Hippocampal formation (tissue), 2 donors: Measurements from ENCODE around the gene PFDN6.
A peak's percentile ranks its signal among the peaks of the same experiment; 100 is the strongest.

Experiments
- DNase-seq, 2 donors: peaks; one replicate each; lab custom pipeline; 2025; lab: John Stamatoyannopoulos, UW

The PFDN6 gene

DNA sequence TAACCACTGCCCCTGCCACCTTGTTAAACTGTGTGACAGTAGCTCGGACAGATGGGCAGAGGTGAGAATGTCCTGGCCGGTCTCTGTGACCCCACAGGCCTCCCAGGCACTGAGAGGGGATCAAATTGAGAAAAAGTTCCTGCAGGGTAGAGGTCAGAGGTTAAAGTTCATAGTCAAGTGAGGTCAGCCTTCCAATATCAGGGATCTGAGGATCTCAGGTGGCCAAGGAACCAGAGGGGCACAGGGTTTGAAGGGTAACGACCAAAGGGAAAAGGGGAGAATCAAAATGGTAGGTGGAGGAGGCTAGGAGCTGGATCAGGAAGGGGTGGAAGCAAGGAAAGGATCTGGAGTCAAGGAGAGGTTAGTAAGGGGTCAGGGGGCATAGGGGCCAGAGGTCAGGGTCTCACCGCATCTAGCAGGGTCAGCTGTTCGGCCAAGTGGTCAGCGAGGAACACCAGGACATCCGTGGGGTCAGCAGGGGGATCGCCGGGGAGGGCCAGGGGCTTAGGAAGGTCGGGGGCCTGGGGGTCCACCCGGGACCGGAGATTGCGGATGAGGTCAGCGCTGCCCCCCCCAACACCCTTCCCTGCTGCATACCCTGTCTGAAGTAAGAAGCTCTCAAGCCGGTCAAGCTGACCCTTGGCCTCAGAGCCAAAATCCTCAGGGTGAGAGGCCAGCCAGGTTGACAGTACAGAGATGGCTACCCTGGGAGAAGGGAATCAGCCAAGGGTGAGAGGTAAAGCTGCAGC is 6.4 kb downstream of the PFDN6 start:
- DNase-seq: no peak

DNA sequence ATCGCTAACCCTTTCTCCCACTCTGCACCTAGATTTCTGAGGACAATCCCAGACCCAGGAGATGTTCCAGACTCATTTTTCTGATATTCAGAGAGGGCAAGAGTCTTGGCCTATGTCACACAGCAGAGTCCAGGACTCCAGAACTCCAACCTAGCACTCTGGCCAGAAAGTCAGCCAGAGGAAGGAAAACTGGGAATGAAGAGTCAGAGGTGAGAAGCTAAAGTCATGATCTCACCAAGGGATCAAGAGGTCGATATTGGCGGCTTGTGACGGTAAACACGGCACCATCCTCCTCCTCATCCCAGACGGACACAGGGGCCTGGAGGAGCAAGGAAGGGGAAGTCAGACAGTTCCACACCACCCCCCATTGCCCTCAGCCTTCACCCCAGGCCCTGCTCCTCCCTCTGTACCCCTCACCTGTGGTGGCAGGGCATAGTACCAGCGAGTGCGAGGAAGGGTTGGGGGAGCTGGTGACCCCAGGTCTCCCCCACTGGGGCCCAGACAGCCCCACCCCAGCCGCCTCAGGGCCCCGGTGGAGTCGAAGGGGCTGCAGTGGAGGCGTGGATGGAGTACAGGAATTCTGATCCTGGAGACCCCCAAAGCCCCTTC is 7.5 kb downstream of the PFDN6 start:
- no peak for DNase-seq

DNA sequence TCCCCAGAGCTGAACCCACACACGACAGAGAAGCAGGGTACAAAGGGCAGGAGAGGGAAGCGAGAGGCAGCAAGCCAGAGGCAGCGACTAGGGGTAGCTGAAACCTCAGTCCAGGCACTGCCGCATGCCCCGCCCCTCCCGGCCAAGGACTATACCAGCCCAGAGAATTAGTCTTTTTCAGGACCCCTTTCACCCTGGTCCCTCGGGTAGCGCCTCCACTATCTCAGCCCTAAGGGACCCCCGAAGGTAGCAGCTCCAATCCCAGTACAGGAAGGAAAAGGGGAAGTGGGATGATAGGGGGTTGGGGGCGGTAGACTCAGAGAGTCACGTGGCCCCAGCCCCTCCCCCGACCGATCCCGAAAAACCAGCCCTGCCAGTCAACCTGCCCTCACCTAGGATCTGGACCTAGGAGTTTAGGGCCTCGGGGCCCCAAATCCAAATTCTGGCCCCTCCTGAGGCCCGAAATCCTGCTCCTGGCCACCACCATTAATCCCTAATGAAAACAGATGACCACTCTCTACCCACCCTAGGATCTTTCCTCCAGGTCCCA is 8.1 kb downstream of the PFDN6 start:
- DNase-seq: no peak

DNA sequence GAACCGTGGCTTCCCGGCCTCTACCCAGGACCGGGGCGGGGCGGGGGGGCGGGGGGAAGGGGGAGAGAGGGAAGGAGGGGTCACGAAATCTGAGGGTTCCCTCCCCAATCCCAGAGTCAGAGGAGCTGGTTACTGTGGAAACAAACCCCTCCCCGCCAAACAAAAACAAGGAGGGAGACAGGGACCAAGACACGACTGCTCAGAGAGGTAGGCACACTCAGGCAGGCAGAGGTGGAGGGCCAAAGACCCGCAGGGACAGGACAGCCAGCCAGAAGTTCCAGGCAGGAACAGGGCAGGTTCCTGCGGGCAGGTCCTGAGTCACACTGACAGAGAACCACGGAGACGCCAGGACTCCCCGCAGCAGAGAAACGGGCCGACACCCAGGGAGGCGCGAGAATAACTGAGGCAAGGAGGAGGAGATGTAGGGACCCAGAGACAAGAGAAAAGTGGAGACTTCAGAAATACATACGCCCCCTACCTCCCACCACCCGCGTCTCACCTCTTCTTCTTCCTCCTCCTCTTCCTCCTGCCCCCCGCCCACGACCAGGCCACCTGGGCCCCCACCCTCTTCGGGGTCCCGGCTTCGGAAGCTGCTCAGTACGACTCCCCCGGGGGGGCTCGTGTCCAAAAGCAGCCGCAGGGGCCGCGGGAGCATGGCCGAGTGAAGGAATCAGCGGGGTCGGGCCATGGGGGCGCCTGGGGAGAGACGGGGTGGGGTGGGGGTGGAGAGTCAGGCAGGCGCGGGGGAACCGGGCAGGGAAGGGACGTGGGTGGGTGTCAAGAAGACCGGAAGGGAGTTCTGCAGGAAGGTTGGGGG is 8.8 kb downstream of the PFDN6 start:
- DNase-seq: peak in 1 of 2 donors; percentile 6

DNA sequence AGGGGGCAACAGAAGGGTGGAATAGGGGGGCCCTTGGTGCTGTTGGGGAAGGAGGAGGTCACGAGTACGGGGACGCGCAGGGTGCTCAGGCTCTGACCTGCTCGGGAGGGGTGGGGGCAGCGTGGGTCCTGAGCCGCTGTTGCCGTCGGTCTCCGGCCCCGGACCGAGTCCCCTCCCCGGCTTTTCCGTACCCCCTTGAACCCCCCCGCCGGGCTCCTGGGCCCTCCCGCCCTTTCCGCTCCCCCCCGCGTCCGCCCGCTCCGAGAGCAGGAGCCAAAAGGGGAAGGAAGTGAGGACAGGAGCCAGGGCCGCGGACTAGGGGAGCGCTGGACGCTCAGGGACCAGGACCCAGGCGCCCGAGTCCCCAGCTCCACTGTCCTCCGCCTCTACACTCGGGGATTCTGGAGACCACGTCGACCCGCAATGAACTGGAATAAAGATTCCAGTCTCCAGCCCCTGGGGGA is 9.4 kb downstream of the PFDN6 start, which contains the start of gene RGL2:
Gene RGL2, minus strand, starts transcription at position 170 of the 464 bp plus-strand sequence. CDS start 332 bp downstream, outside the sequence.
- peak; percentile 73 to 79 for DNase-seq

DNA sequence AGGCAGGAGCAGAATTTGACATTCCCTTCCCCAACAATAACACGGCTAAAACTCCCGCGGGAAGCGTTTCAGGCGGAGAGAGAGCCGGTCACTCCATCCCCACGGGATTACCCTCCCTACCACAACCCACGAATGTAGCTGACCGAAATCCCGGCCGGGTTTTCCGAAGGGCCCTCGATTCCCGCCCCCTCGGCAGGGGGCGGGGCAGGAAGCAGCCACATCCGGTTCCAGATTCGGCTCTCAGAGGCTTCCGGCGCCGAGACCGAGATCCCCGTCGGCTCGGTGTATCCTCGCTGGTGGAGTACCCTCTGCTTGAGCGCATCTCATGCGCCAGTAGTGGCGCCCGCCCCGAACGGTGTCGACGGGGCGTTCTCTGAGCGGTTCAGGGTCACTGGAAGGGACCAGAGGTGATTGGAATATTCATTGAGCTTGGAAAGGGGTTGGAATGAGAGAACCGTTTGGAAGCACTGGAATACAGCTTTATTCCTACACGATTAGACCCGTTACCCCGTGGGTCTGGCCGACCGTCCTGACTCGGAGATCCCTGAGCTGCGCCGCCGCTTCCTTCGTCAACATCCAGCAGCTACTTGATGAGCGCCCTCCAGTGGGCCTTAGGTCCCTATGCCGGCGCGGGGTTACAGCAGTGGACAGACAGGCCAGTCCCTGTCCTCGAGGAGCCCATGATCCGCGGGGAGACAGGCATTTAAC is 10.0 kb downstream of the PFDN6 start:
- DNase-seq: peak; percentile 83

DNA sequence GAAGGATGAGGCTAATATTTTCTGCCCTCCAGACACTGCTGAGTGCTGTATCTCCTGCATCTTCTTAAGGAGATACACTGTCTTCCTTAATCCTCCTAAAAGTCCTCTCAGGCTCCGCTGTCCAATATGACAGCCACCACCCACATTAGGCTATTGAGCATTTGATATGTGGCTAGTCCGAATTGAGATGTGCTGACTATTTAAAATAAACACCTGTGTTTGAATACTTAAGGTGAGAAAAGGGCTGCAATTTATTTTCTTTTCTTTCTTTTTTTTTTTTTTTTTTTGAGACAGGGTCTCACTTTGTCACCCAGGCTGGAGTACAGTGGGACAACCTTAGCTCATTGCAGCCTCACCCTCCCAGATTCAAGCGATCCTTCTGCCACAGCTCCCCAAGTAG is 12.5 kb downstream of the PFDN6 start:
- DNase-seq: no peak

DNA sequence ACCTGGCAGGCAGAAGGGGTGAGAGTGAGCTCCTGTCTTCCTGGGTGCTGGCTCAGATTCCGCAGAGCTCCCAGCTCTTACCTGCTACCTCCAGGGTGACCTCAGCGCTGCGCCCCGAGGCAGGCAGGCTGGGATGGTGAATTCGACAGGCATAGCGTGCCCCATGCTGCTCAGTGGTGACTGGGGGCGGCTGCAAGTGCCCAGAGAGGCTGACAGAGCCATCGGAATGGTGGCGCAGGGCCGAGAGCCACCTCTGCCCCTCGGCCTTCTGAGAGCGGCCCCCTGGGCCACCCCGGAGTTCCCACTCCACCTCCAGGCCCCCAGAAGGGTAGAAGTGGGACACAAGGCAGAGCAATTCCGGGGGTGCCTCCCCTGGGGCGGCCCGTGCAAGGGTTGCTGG is 14.8 kb downstream of the PFDN6 start:
- no peak for DNase-seq

DNA sequence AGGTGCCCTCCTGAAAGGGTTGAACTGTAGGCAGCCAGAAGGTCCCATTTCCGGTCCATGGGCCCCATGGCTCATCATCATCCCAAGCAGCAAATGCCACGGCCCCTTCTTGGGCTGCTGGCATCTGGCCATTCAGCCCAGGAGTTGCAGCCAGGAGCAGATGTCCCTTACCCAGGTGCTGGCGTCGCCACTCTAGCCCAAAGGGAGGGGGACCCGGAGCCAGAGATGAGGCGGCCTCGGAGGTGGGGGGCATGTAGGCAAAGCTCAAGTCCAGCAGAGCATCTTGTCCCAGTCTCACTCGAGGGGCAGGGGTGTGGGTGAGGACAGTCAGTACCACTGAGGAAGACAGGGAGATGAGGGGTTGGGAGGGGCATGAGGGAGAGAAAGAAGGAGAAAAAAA is 15.7 kb downstream of the PFDN6 start:
- no peak for DNase-seq

DNA sequence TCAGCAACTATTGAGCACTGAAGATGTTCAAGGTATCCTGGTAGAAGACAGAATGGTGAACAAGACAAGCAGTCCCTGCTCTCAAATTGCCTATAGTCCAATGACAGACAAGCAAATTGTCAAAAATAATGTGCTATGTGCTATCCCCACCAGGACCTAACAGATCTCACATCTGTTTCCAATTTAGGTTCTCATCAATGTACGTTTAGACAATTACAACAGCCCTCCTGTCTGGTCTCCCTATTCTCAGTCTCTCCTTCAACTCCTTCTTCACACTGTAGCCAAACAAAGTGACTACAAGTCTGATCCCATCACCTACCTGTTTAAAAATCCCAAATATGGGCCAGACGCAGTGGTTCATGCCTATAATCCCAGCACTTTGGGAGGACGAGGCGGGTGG is 17.0 kb downstream of the PFDN6 start:
- no peak for DNase-seq

DNA sequence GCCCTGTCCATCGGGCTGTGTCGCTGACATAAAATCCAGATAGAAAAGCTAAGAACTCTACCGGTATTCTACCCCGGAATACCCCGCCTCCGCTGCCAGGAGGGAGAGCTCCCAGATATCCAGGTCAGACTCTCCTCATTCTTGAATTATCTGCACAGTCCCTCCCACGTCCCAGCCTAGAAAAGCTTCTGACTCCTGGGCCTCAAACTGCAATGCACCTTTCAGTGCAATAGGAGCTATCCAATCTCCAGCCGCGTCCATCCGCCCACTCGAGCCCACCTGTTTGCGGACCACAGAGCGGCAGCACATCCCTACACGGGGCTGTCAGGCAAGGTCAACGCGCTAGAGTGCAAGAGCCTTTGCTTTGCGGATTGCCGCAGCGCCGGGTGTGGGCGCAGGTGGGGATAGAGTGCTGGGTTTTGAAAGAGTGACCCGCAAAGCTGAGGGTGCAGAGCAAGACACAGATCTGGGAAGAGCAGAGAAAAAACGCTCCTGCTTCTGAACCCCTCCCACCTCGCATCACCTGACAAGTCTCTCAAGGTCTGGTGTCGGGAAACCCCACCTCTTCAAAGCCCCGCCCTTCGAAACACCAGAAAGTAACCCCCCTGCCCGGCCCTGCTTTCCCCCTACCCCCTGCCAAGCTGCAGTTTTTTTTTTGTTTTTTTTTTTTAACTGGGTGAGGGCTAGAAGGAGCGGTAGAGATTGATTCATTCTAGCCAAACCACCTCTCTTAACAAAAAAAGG is 23.1 kb downstream of the PFDN6 start:
- DNase-seq: peak; percentile 29 to 64

DNA sequence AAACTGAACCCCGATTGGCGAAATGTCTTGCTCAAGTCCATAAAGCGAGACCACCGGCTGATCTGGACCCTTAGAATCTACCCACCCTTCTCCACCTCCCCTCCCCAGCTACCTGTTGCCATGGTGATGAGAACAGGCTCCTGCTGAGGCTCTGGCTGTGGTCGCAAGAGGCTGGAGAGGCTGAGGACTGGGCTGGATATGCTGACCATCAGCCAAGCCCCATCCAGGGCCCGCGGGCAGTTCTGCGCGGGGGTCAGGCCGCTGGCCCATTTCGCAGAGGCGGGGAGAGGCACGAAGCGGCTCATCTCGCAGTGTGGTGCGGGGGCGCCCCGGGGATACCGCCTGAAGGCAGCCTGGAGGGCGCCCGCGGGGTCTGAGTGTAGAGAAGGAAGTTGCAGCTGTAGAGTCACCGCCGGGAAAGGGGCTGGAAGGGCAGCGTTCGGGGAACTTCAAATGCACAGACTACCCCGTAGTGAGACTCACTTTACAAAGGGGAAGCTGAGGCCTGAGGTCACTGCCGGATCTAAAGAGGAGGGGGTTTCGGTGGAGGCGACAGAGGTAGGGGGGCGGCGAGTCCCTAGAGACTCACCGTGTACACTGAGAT is 23.8 kb downstream of the PFDN6 start:
- DNase-seq: peak in 1 of 2 donors; percentile 38

DNA sequence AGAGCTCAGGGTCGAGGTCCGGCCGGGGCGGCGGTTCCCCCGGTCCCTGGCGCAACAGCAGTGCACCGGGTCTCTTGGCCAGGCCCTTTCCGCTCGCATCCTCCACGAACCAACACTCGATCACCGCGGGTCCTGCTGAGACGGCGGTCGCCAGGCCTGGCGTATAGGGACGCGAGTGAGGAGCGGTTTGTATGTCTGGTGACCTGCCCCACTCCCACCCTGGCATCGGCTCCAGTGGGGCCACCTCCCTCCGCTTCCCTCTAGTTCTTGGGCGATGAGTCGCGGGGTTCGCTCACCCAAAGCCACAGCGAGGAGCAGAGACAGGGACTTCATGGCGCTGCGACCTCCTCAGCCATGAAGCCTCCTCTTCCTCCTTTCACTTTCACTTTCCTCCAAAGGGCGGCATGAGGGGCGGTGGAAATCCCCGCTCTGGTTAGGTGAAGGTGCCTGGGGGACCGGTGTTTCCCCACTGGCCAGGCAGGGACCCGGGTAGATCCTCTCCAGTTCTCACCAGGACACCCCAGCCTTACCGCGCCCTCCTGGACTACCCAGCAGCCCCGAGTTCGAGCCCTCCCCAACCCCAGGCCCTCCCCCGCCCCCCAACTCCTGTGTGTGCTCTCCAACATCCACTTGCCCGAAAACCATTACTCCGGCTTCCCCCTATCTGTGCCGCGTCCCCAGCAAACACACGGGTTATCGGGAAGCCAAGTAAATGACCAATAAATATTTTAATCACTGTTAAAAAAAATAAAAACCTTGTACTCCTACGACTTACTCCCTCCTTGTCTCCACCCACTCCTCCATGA is 24.5 kb downstream of the PFDN6 start, which contains the start of gene TAPBP:
Gene TAPBP, minus strand, starts transcription at position 370 of the 806 bp plus-strand sequence. Its CDS starts 37 bp downstream, at position 333.
- peak; percentile 56 for DNase-seq

DNA sequence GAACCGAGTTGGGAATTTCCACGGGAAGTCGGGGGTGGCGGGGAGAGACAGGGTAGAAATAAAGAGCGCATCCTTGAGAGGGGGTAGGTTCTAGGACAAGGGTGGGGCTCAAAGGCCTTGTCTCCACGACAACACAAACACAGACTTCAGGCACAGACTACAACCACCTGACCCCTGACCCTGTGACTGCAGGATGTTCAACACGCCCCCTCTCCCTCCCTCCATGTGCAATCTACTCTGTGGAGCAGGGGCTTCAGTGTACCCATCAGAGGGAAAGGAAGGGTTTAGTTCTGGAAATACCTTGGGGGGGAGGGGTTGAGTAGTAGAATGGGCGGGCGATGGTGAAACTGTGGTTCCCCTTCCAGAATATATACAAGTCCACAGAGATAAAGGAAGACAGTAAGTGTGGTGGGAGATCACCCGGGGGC is 25.1 kb downstream of the PFDN6 start:
- peak in 1 of 2 donors; percentile 47 for DNase-seq

DNA sequence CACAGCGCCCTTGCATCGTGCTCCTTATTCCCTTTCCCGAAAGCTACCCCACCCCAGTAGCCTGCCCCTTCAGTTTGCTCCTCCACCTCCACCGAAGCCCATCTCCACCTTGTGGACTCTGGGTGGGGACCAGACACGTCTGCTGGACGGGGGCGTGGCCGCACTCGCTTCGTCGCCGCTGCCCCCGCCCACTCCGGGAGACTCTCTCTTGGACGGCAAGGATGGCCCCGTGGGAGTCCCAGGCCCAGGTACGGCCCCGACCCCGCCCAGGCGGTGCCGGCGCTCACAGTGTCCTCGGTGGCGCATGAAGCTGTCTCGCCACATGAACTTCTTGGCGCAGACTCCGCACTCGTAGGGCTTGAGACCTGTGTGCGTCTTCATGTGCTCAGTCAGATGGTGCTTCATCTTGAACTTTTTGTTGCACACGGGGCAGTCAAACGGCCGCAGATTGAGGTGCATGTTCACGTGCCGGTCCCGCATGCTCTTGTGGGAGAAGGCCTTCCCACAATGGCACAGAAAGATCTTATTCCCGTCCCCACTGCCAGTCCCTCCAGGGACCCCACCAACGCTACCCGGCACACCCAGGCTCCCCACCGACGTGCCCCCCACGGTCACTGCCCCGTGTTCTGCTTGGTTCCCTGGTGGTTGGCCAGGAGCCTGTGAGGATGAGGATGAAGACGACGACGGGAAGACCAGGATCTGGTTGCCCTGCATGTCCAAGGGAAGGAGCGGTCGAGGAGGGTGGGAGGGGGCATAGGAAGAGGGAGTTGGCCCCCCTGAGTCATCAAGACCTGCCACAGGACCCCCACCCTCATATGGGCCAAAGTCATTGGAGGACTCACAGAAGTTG is 25.8 kb downstream of the PFDN6 start:
- no peak for DNase-seq

DNA sequence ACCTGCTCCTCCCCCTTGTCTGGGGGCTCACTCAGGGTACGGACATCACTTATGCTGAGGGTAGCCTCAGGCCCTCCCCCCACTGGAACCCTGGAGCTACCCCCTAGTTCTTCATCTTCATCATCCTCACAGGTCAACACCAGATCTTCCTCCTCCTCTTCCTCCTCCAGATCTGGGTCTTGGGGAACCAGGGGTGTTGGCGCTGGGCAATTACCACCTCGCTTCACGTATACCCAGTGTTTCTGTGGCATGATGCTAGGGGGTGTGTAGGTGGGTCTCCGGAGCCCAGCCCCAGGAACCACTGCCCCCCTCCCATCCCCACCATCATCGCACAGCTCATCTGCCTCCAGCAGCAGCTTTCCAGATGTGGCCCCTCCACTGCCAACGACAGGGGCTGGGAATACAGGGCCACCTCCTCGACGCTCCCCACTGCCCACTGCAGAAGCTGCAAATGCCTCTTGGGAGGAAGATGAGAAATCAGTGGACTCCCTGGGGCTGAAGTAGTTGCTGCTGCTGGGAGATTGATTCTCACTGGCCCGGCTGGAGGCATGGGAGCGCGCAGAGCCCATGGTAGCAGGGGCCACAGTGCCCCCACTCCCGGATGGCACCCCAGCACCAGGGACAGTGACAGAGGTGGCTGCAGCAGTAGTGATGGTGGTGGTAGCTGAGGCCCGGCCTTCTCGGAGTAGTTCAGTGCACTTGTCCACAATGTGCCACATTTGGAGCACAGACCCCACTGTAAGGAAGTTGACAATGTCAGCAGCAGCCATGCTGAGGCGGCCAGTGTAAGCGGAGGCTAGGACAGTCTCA is 26.6 kb downstream of the PFDN6 start:
- no peak for DNase-seq

DNA sequence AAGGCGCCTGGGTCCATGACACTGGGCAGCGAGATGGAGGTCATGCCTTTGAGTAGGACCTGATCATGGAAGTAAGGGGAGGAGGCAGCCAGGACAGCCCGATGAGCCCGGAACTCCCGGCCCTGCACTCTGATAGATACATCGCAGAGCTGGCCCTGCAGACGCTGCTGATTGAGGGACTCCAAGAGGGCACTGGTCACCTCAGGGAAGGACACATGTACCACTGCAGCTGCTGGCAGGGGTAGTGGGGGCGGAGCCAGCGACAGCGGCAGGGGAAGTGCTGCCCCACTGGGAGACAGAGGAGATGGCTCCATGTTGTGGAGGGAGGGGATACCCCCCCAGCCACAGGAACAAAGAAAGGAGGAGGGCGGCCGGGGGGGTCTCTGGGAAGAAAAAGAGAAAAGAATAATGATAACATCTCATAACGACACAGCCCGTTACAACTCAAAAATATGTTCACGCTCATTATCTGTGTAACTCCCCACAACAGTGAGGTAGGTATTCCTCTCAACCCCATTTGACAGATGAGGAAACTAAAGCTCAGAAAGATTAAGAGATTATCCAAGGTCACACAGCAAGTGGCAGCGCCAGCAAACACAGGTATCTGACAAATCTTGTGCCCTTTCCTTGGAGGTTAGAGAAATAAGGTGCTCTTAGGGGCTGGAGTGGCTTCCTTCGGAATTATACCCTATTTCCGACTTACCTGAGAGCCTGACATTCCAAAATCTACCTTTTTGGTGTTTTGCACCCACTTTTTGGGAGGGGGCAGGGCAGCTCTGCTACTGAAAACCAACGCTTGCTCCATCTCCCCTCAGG is 27.4 kb downstream of the PFDN6 start:
- DNase-seq: no peak
